Measurements from ENCODE around the gene TYMP. TPM values are rescaled to one million over a fixed set of nuclear protein-coding genes. Genes with fewer than 3 reads are reported as not detected.
A peak's percentile ranks its signal among the peaks of the same experiment; 100 is the strongest.

Gene TYMP
- total and polyA plus RNA-seq, 2 experiments from 2014 or later, result 46.4 to 85.7 TPM

GRCh38 chr22:50532824-50533796, 3.3 kb upstream of the TYMP start:
- peaks cover 11% of the 10 kb centered on the region for H3K27me3 ChIP-seq
- peak overlapping the region; percentile 96 for H3K27ac ChIP-seq
- no peaks in the 10 kb centered on the region for H4K20me1 ChIP-seq (ENCODE audit: insufficient read depth, poor library complexity, severe bottlenecking)
- H3K36me3 ChIP-seq (replicated peaks; ENCODE audit: insufficient read depth, low read depth), result no peaks in the 10 kb centered on the region
- no peaks in the 10 kb centered on the region for H3K79me2 ChIP-seq
- H3K4me1 ChIP-seq (ENCODE audit: insufficient read depth), result peaks cover 32% of the 10 kb centered on the region
- no peaks in the 10 kb centered on the region for H3K9me3 ChIP-seq (ENCODE audit: low read depth)
- H3K9me2 ChIP-seq (replicated peaks; ENCODE audit: insufficient read depth), result no peaks in the 10 kb centered on the region
- H3K4me3 ChIP-seq, result no peak overlapping the region
- DNase-seq (ENCODE audit: low spot score), result peak; percentile 21
- WGBS (ENCODE audit: low lambda C conversion rate, missing lambda C conversion rate), result 60% methylated on average over 19 of the region's 19 CpGs
- peak overlapping the region; percentile 99 for H3K4me2 ChIP-seq
- TF ChIP-seq EZH2phosphoT487 (IDR thresholded peaks at IDR 0.05; ENCODE audit: low read depth, severe bottlenecking, unreplicated experiment), result no peak
- no peak for TF ChIP-seq EZH2 (IDR thresholded peaks at IDR 0.05; ENCODE audit: borderline replicate concordance)
- TF ChIP-seq CTCF (IDR thresholded peaks at IDR 0.05; ENCODE audit: poor library complexity), result no peak
- no peak overlapping the region for H2AFZ ChIP-seq

- TF ChIP-seq EZH2phosphoT487 (IDR thresholded peaks at IDR 0.05; ENCODE audit: low read depth, severe bottlenecking, unreplicated experiment), result no peak
- TF ChIP-seq EZH2 (IDR thresholded peaks at IDR 0.05; ENCODE audit: borderline replicate concordance), result no peak
- TF ChIP-seq CTCF (IDR thresholded peaks at IDR 0.05; ENCODE audit: poor library complexity), result no peak
- Histone ChIP-seq H3K4me2 (peak overlapping the region; percentile 99), H3K4me1 (ENCODE audit: insufficient read depth) (peaks cover 35% of the 10 kb centered on the region), H2AFZ (peak overlapping the region; percentile 49), H3K27me3 (peaks cover 11% of the 10 kb centered on the region), H3K79me2 (no peaks in the 10 kb centered on the region), H3K9me3 (ENCODE audit: low read depth) (no peaks in the 10 kb centered on the region), H3K36me3 (replicated peaks; ENCODE audit: insufficient read depth, low read depth) (no peaks in the 10 kb centered on the region), H4K20me1 (ENCODE audit: insufficient read depth, poor library complexity, severe bottlenecking) (no peaks in the 10 kb centered on the region), H3K4me3 (peak overlapping the region; percentile 52), H3K27ac (peak overlapping the region; percentile 96), H3K9me2 (replicated peaks; ENCODE audit: insufficient read depth) (no peaks in the 10 kb centered on the region)
- peak; percentile 77 for DNase-seq (ENCODE audit: low spot score)
- 8% methylated on average over 30 of the region's 56 CpGs for WGBS (ENCODE audit: low lambda C conversion rate, missing lambda C conversion rate)
These were observed 2.3 kb upstream of the TYMP start for GRCh38 chr22:50531962-50532674.

GRCh38 chr22:50531546-50531961, 1.7 kb upstream of the TYMP start:
- no peaks in the 10 kb centered on the region for H4K20me1 ChIP-seq (ENCODE audit: insufficient read depth, poor library complexity, severe bottlenecking)
- WGBS (ENCODE audit: low lambda C conversion rate, missing lambda C conversion rate), result 8% methylated on average over 8 of the region's 44 CpGs
- peak overlapping the region; percentile 96 for H3K27ac ChIP-seq
- H3K9me3 ChIP-seq (ENCODE audit: low read depth), result no peaks in the 10 kb centered on the region
- H3K4me3 ChIP-seq, result peak overlapping the region; percentile 52
- H3K79me2 ChIP-seq, result no peaks in the 10 kb centered on the region
- H3K4me1 ChIP-seq (ENCODE audit: insufficient read depth), result peaks cover 40% of the 10 kb centered on the region
- DNase-seq (ENCODE audit: low spot score), result peak; percentile 75
- peak overlapping the region; percentile 51 for H2AFZ ChIP-seq
- H3K9me2 ChIP-seq (replicated peaks; ENCODE audit: insufficient read depth), result no peaks in the 10 kb centered on the region
- H3K4me2 ChIP-seq, result peak overlapping the region; percentile 99
- H3K36me3 ChIP-seq (replicated peaks; ENCODE audit: insufficient read depth, low read depth), result no peaks in the 10 kb centered on the region
- TF ChIP-seq EZH2phosphoT487 (IDR thresholded peaks at IDR 0.05; ENCODE audit: low read depth, severe bottlenecking, unreplicated experiment) (no peak), EZH2 (IDR thresholded peaks at IDR 0.05; ENCODE audit: borderline replicate concordance) (no peak), CTCF (IDR thresholded peaks at IDR 0.05; ENCODE audit: poor library complexity) (no peak)
- peaks cover 11% of the 10 kb centered on the region for H3K27me3 ChIP-seq

All from hepatocyte (in vitro differentiated cells).